HCT116 (cell line): ENCODE data around the gene SMIM14. TPM values are rescaled to one million over a fixed set of nuclear protein-coding genes. Genes with fewer than 3 reads are reported as not detected.

Experiments
- CBX3 ChIP-seq: IDR thresholded peaks from 2 replicates; pipeline ENCODE4 v1.6.1; 2012; ENCODE audit warnings: low read depth
- CEBPB ChIP-seq: IDR thresholded peaks from 2 replicates; pipeline ENCODE4 v1.6.1; 2012; ENCODE audit warnings: low read depth
- EZH2 ChIP-seq: fragments of 200-600 bp; sonication (generic); IDR thresholded peaks from 2 replicates; pipeline ENCODE4 v1.6.1; 2017; ENCODE audit warnings: antibody characterized with exemption, mixed run types
- EZH2phosphoT487 ChIP-seq: fragments of 200-600 bp; IDR thresholded peaks from 2 replicates; pipeline ENCODE4 v1.6.1; 2018; ENCODE audit warnings: antibody characterized with exemption, borderline replicate concordance
- FOSL1 ChIP-seq: IDR thresholded peaks from 2 replicates; pipeline ENCODE4 v1.6.1; 2012; ENCODE audit warnings: low read depth
- JUND ChIP-seq: IDR thresholded peaks from 2 replicates; pipeline ENCODE4 v1.6.1; 2012
- POLR2A ChIP-seq: IDR thresholded peaks from 2 replicates; pipeline ENCODE4 v1.7.0; 2011; ENCODE audit warnings: borderline replicate concordance; ENCODE audit not compliant: insufficient read depth, insufficient read length; ENCODE audit errors: extremely low read depth
- POLR2AphosphoS5 ChIP-seq: IDR thresholded peaks from 2 replicates; pipeline ENCODE4 v1.6.1; 2011; ENCODE audit warnings: mild to moderate bottlenecking, low read depth, low read length, moderate library complexity
- RAD21 ChIP-seq: IDR thresholded peaks from 2 replicates; pipeline ENCODE4 v1.6.1; 2012; ENCODE audit warnings: low read depth, mild to moderate bottlenecking
- SRF ChIP-seq: IDR thresholded peaks from 2 replicates; pipeline ENCODE4 v1.6.1; 2012; ENCODE audit warnings: low read depth
- TCF7L2 ChIP-seq: IDR thresholded peaks from 2 replicates; pipeline ENCODE4 v1.7.0; 2011; ENCODE audit warnings: borderline replicate concordance, inconsistent platforms; ENCODE audit not compliant: insufficient read depth, insufficient read length; ENCODE audit errors: extremely low read depth
- YY1 ChIP-seq: IDR thresholded peaks from 2 replicates; pipeline ENCODE4 v1.6.1; 2011; ENCODE audit warnings: low read length, low read depth, moderate library complexity, mild to moderate bottlenecking; ENCODE audit not compliant: insufficient replicate concordance; ENCODE audit errors: extremely low read depth
- ZFX ChIP-seq: fragments of 450-650 bp; IDR thresholded peaks from 2 replicates; pipeline ENCODE4 v1.6.1; 2017
- total RNA-seq: library from RNA; stranded (reverse); gene quantifications from one replicate; pipeline ENCODE4 v1.2.1, GENCODE V29; 2021; ENCODE audit not compliant: unreplicated experiment
- TF ChIP-seq, protein P1 (sequence below), 3 experiments: fragments of 200-600 bp in 1 of 3; sonication (generic) in 1 of 3; IDR thresholded peaks in 2 of 3; conservative IDR thresholded peaks in 1 of 3; 2 replicates each; pipeline ENCODE4 v1.5.1; 2012 to 2017; ENCODE audit warnings: low read depth in 2 of 3, low read length in 2 of 3, antibody characterized with exemption in 1 of 3, borderline replicate concordance in 1 of 3, control low read depth in 1 of 3, mild to moderate bottlenecking in 1 of 3, mixed read lengths in 1 of 3, mixed run types in 1 of 3, moderate library complexity in 1 of 3; ENCODE audit not compliant: insufficient read depth in 1 of 3
- TF ChIP-seq, protein P2 (sequence below): IDR thresholded peaks from 2 replicates; pipeline ENCODE4 v1.6.1; 2012

Gene SMIM14
- total RNA-seq, 1 experiment from 2014 or later: 21.6 TPM

DNA sequence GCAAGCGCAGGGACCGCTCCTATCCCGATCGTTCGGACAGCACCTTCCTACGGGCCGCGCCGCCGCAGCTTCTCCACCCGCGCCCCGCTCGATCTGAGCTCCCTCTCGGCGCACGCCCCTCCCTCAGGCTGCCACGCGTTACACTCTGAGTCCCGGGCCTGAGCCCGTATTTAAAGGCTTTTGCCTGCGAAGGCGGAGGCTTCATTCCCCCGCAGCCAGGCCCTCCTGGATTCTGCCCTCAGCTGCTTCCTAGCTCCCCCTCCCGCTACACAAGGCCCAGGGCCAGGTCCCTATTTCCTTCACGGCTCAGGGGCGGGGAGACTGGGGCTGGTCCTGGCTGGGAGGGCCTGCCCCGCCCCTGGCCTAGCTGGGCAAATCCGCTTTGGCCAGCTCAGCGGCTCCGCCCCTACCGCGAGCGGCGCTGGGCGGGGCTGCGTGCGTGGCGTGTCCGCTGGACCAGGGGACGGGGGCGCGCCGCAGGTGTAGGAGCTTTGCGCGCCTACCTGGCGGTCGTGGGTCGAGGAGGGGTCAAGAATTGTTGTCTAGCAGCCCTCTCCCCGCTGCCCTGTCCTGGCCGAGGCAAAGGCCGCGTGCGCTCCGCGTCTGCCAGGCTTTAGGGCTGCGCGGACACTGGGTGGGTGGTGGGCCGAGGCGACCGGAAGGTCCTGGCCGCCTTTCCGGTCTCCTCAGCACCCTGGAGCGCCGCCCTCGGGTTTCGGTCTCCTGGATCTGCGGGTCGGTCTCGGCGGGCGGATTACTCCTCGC lies 111.2 kb downstream of the SMIM14 start, which contains the start of gene UGDH (continued):
- TF ChIP-seq, protein P1, sequence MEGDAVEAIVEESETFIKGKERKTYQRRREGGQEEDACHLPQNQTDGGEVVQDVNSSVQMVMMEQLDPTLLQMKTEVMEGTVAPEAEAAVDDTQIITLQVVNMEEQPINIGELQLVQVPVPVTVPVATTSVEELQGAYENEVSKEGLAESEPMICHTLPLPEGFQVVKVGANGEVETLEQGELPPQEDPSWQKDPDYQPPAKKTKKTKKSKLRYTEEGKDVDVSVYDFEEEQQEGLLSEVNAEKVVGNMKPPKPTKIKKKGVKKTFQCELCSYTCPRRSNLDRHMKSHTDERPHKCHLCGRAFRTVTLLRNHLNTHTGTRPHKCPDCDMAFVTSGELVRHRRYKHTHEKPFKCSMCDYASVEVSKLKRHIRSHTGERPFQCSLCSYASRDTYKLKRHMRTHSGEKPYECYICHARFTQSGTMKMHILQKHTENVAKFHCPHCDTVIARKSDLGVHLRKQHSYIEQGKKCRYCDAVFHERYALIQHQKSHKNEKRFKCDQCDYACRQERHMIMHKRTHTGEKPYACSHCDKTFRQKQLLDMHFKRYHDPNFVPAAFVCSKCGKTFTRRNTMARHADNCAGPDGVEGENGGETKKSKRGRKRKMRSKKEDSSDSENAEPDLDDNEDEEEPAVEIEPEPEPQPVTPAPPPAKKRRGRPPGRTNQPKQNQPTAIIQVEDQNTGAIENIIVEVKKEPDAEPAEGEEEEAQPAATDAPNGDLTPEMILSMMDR (IDR thresholded peaks at IDR 0.05 in 2 of 3, conservative IDR thresholded peaks at IDR 0.05 in 1 of 3; ENCODE audit: borderline replicate concordance in 1 of 3, insufficient read depth in 1 of 3, low read depth in 2 of 3, low read length in 2 of 3): no peak
- TF ChIP-seq CEBPB (no peak), SRF (no peak), POLR2A (peak; percentile 48), JUND (0 out of 2 replicates have a peak, but pooled peaks have one; percentile 33), RAD21 (peak; percentile 11; the same call in 1 of the 2 replicates), POLR2AphosphoS5 (peak; percentile 83), ZFX (peak; percentile 78), CBX3 (peak; percentile 90), FOSL1 (peak; percentile 72), YY1 (peak; percentile 33), EZH2 (no peak), EZH2phosphoT487 (no peak), TCF7L2 (no peak)
- TF ChIP-seq, protein P2, sequence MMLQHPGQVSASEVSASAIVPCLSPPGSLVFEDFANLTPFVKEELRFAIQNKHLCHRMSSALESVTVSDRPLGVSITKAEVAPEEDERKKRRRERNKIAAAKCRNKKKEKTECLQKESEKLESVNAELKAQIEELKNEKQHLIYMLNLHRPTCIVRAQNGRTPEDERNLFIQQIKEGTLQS: no peak
